ENCODE data around the gene ARHGAP42.

The ARHGAP42 gene

GRCh38 chr11:100777103-100777502, 90.0 kb downstream of the ARHGAP42 start:
- Histone ChIP-seq H3K36me3 (ENCODE audit: insufficient read depth, low read length) (no peaks in the 10 kb centered on the region), H3K27ac (ENCODE audit: low read depth, low read length) (peak overlapping the region; percentile 73; the same call in 1 of the 2 replicates), H3K27me3 (ENCODE audit: insufficient read depth, low read length) (no peaks in the 10 kb centered on the region), H3K4me1 (ENCODE audit: control insufficient read depth, insufficient read depth, low read length, unreplicated experiment) (no peaks in the 10 kb centered on the region), H3K79me2 (ENCODE audit: control insufficient read depth, insufficient read depth, low read length, unreplicated experiment) (no peaks in the 10 kb centered on the region), H3K4me3 (ENCODE audit: low read depth, low read length) (no peak overlapping the region), H2AFZ (ENCODE audit: low read length, unreplicated experiment) (no peak overlapping the region)

- H3K36me3 ChIP-seq (ENCODE audit: insufficient read depth, low read length) = no peaks in the 10 kb centered on the region
- no peaks in the 10 kb centered on the region for H3K27me3 ChIP-seq (ENCODE audit: insufficient read depth, low read length)
- no peaks in the 10 kb centered on the region for H3K79me2 ChIP-seq (ENCODE audit: control insufficient read depth, insufficient read depth, low read length, unreplicated experiment)
- H2AFZ ChIP-seq (ENCODE audit: low read length, unreplicated experiment) = no peak overlapping the region
- H3K4me1 ChIP-seq (ENCODE audit: control insufficient read depth, insufficient read depth, low read length, unreplicated experiment) = no peaks in the 10 kb centered on the region
- H3K4me3 ChIP-seq (ENCODE audit: low read depth, low read length) = no peak overlapping the region
- no peak overlapping the region for H3K27ac ChIP-seq (ENCODE audit: low read depth, low read length)
These were observed 90.6 kb downstream of the ARHGAP42 start for GRCh38 chr11:100777736-100778135.

- H3K4me1 ChIP-seq (ENCODE audit: control insufficient read depth, insufficient read depth, low read length, unreplicated experiment) = no peaks in the 10 kb centered on the region
- no peak overlapping the region for H3K4me3 ChIP-seq (ENCODE audit: low read depth, low read length)
- no peaks in the 10 kb centered on the region for H3K27me3 ChIP-seq (ENCODE audit: insufficient read depth, low read length)
- no peaks in the 10 kb centered on the region for H3K36me3 ChIP-seq (ENCODE audit: insufficient read depth, low read length)
- no peaks in the 10 kb centered on the region for H3K79me2 ChIP-seq (ENCODE audit: control insufficient read depth, insufficient read depth, low read length, unreplicated experiment)
- no peak overlapping the region for H2AFZ ChIP-seq (ENCODE audit: low read length, unreplicated experiment)
- no peak overlapping the region for H3K27ac ChIP-seq (ENCODE audit: low read depth, low read length)
These were observed 91.2 kb downstream of the ARHGAP42 start for GRCh38 chr11:100778166-100778785.

GRCh38 chr11:100780470-100780869, 93.4 kb downstream of the ARHGAP42 start:
- Histone ChIP-seq H3K79me2 (ENCODE audit: control insufficient read depth, insufficient read depth, low read length, unreplicated experiment) (no peaks in the 10 kb centered on the region), H2AFZ (ENCODE audit: low read length, unreplicated experiment) (no peak overlapping the region), H3K4me1 (ENCODE audit: control insufficient read depth, insufficient read depth, low read length, unreplicated experiment) (no peaks in the 10 kb centered on the region), H3K36me3 (ENCODE audit: insufficient read depth, low read length) (no peaks in the 10 kb centered on the region), H3K27me3 (ENCODE audit: insufficient read depth, low read length) (no peaks in the 10 kb centered on the region), H3K27ac (ENCODE audit: low read depth, low read length) (no peak overlapping the region), H3K4me3 (ENCODE audit: low read depth, low read length) (no peak overlapping the region)

GRCh38 chr11:100785148-100785983, 98.3 kb downstream of the ARHGAP42 start:
- Histone ChIP-seq H2AFZ (ENCODE audit: low read length, unreplicated experiment) (no peak overlapping the region), H3K27ac (ENCODE audit: low read depth, low read length) (no peak overlapping the region), H3K79me2 (ENCODE audit: control insufficient read depth, insufficient read depth, low read length, unreplicated experiment) (no peaks in the 10 kb centered on the region), H3K4me1 (ENCODE audit: control insufficient read depth, insufficient read depth, low read length, unreplicated experiment) (no peaks in the 10 kb centered on the region), H3K4me3 (ENCODE audit: low read depth, low read length) (no peak overlapping the region), H3K36me3 (ENCODE audit: insufficient read depth, low read length) (no peaks in the 10 kb centered on the region), H3K27me3 (ENCODE audit: insufficient read depth, low read length) (no peaks in the 10 kb centered on the region)

DNA sequence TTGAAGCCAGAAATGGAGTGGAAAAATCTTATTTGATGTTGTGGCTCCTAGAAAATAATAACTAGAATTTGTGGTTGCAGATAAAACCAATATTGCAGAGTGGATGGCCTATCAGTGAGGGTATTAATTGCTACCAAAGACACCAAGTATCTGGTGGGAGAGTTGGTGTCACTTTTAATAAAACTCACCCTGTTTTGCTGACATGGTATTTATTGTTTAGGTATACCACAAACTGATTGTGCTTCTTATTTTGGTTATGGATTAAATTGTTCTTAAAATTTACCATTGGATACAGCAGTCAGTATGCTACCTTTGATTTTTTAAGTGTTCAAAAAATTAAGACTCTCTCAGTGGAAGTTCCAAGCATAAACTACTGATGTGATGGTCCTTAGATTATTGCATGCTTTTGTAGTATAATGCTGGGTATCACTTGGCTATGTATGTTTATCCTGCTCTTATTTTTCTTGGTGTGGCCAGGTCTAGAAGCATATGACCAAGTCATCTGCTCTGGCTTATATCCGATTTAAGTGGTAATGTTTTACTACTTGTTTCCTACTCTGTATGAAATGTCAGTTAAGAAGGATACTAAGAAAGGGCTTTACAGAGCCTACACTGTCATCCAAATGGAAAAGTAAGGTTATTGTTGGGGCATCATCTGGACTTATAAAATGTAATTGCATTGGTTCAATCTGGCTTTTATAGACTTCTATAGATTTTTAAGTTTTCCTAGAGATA, 101.6 kb downstream of the ARHGAP42 start:
- Histone ChIP-seq H2AFZ (ENCODE audit: low read length, unreplicated experiment) (no peak overlapping the region), H3K4me1 (ENCODE audit: control insufficient read depth, insufficient read depth, low read length, unreplicated experiment) (no peaks in the 10 kb centered on the region), H3K79me2 (ENCODE audit: control insufficient read depth, insufficient read depth, low read length, unreplicated experiment) (no peaks in the 10 kb centered on the region), H3K4me3 (ENCODE audit: low read depth, low read length) (no peak overlapping the region), H3K27ac (ENCODE audit: low read depth, low read length) (no peak overlapping the region), H3K36me3 (ENCODE audit: insufficient read depth, low read length) (no peaks in the 10 kb centered on the region), H3K27me3 (ENCODE audit: insufficient read depth, low read length) (no peaks in the 10 kb centered on the region)

DNA sequence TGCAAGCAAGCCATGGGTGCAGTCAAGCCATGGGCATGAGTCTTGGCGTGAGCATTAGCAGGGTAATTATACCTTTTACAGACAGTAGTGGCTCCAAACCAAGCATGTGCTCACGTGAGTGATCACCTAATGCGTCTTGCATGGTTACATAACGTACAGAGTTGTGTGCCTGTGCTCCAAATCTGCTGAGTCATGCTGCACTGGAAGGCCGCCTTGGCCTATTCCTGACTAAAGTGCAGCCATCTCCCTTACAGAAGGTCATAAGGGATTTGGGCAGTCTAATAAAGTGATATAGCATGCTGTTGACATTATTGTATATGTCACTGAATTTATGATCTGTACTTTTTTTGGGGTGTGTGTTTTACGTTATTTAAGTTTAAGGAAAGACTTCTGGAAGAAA, 102.4 kb downstream of the ARHGAP42 start:
- Histone ChIP-seq H3K27me3 (ENCODE audit: insufficient read depth, low read length) (no peaks in the 10 kb centered on the region), H3K4me3 (ENCODE audit: low read depth, low read length) (no peak overlapping the region), H3K36me3 (ENCODE audit: insufficient read depth, low read length) (no peaks in the 10 kb centered on the region), H3K4me1 (ENCODE audit: control insufficient read depth, insufficient read depth, low read length, unreplicated experiment) (no peaks in the 10 kb centered on the region), H2AFZ (ENCODE audit: low read length, unreplicated experiment) (no peak overlapping the region), H3K79me2 (ENCODE audit: control insufficient read depth, insufficient read depth, low read length, unreplicated experiment) (no peaks in the 10 kb centered on the region), H3K27ac (ENCODE audit: low read depth, low read length) (no peak overlapping the region)

- Histone ChIP-seq H2AFZ (ENCODE audit: low read length, unreplicated experiment) (no peak overlapping the region), H3K4me1 (ENCODE audit: control insufficient read depth, insufficient read depth, low read length, unreplicated experiment) (no peaks in the 10 kb centered on the region), H3K4me3 (ENCODE audit: low read depth, low read length) (no peak overlapping the region), H3K79me2 (ENCODE audit: control insufficient read depth, insufficient read depth, low read length, unreplicated experiment) (no peaks in the 10 kb centered on the region), H3K27me3 (ENCODE audit: insufficient read depth, low read length) (no peaks in the 10 kb centered on the region), H3K36me3 (ENCODE audit: insufficient read depth, low read length) (no peaks in the 10 kb centered on the region), H3K27ac (ENCODE audit: low read depth, low read length) (no peak overlapping the region)
These were observed 103.0 kb downstream of the ARHGAP42 start for GRCh38 chr11:100790073-100790472.

DNA sequence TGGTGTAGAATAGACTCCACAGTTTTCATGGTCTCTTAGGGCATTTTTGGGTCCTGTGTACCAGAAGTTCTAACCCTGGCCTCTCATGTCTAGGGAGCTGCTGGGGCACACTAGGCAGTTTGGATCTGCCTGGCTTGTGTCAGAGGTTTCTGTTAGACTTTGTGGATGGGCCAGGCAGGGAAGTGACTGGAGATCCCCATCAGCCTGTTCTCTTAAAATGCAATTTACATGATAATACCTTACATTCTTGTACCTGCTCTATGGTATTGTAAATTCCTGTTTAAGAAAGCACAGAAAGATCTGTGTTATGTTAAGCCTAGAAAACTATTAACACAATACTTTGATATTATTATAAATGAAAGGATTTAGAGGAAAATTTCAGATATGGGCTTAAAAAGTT, 104.0 kb downstream of the ARHGAP42 start:
- no peak overlapping the region for H3K4me3 ChIP-seq (ENCODE audit: low read depth, low read length)

GRCh38 chr11:100791860-100792259, 104.8 kb downstream of the ARHGAP42 start:
- Histone ChIP-seq H3K36me3 (ENCODE audit: insufficient read depth, low read length) (no peaks in the 10 kb centered on the region), H3K4me1 (ENCODE audit: control insufficient read depth, insufficient read depth, low read length, unreplicated experiment) (no peaks in the 10 kb centered on the region), H3K27me3 (ENCODE audit: insufficient read depth, low read length) (no peaks in the 10 kb centered on the region), H2AFZ (ENCODE audit: low read length, unreplicated experiment) (no peak overlapping the region), H3K4me3 (ENCODE audit: low read depth, low read length) (no peak overlapping the region), H3K27ac (ENCODE audit: low read depth, low read length) (no peak overlapping the region), H3K79me2 (ENCODE audit: control insufficient read depth, insufficient read depth, low read length, unreplicated experiment) (no peaks in the 10 kb centered on the region)

More for the DNA sequence above, 104.0 kb downstream of the ARHGAP42 start:
- H3K36me3 ChIP-seq (ENCODE audit: insufficient read depth, low read length) = no peaks in the 10 kb centered on the region
- no peak overlapping the region for H3K27ac ChIP-seq (ENCODE audit: low read depth, low read length)
- no peak overlapping the region for H2AFZ ChIP-seq (ENCODE audit: low read length, unreplicated experiment)
- H3K27me3 ChIP-seq (ENCODE audit: insufficient read depth, low read length) = no peaks in the 10 kb centered on the region
- H3K4me1 ChIP-seq (ENCODE audit: control insufficient read depth, insufficient read depth, low read length, unreplicated experiment) = no peaks in the 10 kb centered on the region
- H3K79me2 ChIP-seq (ENCODE audit: control insufficient read depth, insufficient read depth, low read length, unreplicated experiment) = no peaks in the 10 kb centered on the region

Measured in ACC112 (cell line).